Sigmoid colon (tissue), 7 donors: ENCODE data around the gene TMEM208. TPM values are rescaled to one million over a fixed set of nuclear protein-coding genes. Genes with fewer than 3 reads are reported as not detected.

Source experiments
- DNase-seq: peaks from one replicate; pipeline ENCODE4 v3.0.0-alpha.2; 2019
- H3K27ac ChIP-seq, 4 donors: fragments of 200-600 bp; sonication (generic); one replicate each; pipeline ENCODE4 v1.5.1; 2016 to 2019; ENCODE audit warnings: mild to moderate bottlenecking in 1 of 4
- H3K27me3 ChIP-seq, 3 donors: fragments of 200-600 bp; sonication (generic); one replicate each; pipeline ENCODE4 v1.5.1; 2019; ENCODE audit warnings: mild to moderate bottlenecking in 1 of 3
- H3K36me3 ChIP-seq, 4 donors: fragments of 200-600 bp; sonication (generic); one replicate each; pipeline ENCODE4 v1.5.1; 2016 to 2019
- H3K4me1 ChIP-seq, 4 donors: fragments of 200-600 bp; sonication (generic); one replicate each; pipeline ENCODE4 v1.5.1; 2017 to 2019
- H3K4me3 ChIP-seq, 4 donors: fragments of 200-600 bp; sonication (generic); one replicate each; pipeline ENCODE4 v1.5.1; 2017 to 2019; ENCODE audit warnings: mild to moderate bottlenecking in 2 of 4, moderate library complexity in 1 of 4
- H3K9me3 ChIP-seq, 4 donors: fragments of 200-600 bp in 3 of 4; sonication (generic) in 3 of 4; one replicate each; pipeline versions ENCODE4 v1.5.1 to v1.6.1; 2013 to 2019
- EP300 ChIP-seq, 4 donors: sonication (generic); formaldehyde crosslinking; IDR thresholded peaks; one replicate each; pipeline ENCODE4 v1.6.1; 2017; ENCODE audit warnings: antibody characterized with exemption in 4 of 4
- POLR2A ChIP-seq, 2 donors: fragments of 450-650 bp; IDR thresholded peaks; one replicate each; pipeline ENCODE4 v1.6.1; 2016; ENCODE audit warnings: antibody characterized with exemption in 2 of 2, mild to moderate bottlenecking in 2 of 2, moderate library complexity in 2 of 2
- POLR2AphosphoS5 ChIP-seq, 4 donors: sonication (generic); formaldehyde crosslinking; IDR thresholded peaks; one replicate each; pipeline ENCODE4 v1.6.1; 2017; ENCODE audit warnings: antibody characterized with exemption in 4 of 4
- WGBS, 2 donors: extraction: QIAGEN DNeasy Blood & Tissue Kit; methylation state at CpG; one replicate each; pipeline ENCODE4 v1.1.7; 2013; 5-methylcytosine and 5-hydroxymethylcytosine counted together
- intact Hi-C: fragments of 100-400 bp; cut with DNase I; formaldehyde crosslinking; loops from one replicate; pipeline ENCODE4 v1.15.1; 2023
- polyA plus RNA-seq, 3 donors: library from polyadenylated mRNA; stranded (reverse); fragments of 200-250 nt; gene quantifications; one replicate each; pipeline ENCODE4 v1.2.3, GENCODE V29; 2013
- total RNA-seq, 4 donors: library from RNA; depleted of rRNA; stranded (reverse); fragments of >200 nt; gene quantifications; one replicate each; pipeline ENCODE4 v1.1.0, GENCODE V29; 2016
- TF ChIP-seq, protein P1 (sequence below), 4 experiments: fragments of 450-650 bp in 3 of 4; fragments of 200-600 bp in 1 of 4; IDR thresholded peaks; one replicate each; pipeline ENCODE4 v1.5.1; 2016 to 2019; ENCODE audit warnings: antibody characterized with exemption in 4 of 4, mild to moderate bottlenecking in 3 of 4, moderate library complexity in 2 of 4
- donor health status: healthy with polysubstance abuse.
- donor health status: Bipolar disorder and iron deficiency.
- donor health status: healthy.

TMEM208 gene
- total and polyA plus RNA-seq, 7 donors, result 15.3 to 109 (median 31.4) TPM

DNA sequence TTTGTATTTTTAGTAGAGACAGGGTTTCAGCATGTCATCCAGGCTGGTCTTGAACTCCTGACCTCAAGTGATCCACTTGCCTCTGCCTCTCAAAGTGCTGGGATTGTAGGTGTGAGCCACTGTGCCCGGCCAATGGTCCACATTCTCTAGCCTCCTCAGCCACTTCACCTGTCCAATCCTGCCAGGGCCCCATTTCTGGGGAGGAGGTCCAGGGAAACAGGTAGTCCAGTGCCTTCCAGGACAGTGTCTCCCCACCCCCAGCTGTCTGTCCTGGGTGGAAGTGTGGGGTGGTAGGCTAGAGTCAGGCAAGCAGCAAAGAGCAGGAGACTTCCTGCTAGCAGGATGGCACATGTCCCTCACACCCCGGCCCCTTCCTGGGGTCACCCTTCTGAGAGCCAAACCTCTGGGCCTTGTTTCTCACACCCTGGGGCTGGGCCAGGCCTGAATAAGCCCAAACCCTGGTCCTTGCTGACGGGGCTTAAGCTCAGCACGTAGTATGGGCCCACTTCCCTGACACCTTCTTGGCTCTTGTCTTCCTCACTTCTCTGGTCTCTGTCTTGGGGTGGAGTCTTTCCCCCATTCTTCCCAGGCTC is 15.3 kb downstream of the TMEM208 start:
- Histone ChIP-seq H3K9me3 (no peaks in the 10 kb centered on the region), H3K27me3 (no peaks in the 10 kb centered on the region), H3K36me3 (peaks cover 3 to 23% (median 11%) of the 10 kb centered on the region in 4 donors), H3K4me1 (peaks cover 0 to 60% (median 39%) of the 10 kb centered on the region in 4 donors), H3K27ac (peak overlapping the region in 2 of 4 donors; percentile 58 to 65), H3K4me3 (no peak overlapping the region)
- no peak for DNase-seq
- WGBS, 2 donors, result 85 to 87% methylated on average over 4 of the region's 4 CpGs
- intact Hi-C loops, result no loop called here
- TF ChIP-seq, protein P1, sequence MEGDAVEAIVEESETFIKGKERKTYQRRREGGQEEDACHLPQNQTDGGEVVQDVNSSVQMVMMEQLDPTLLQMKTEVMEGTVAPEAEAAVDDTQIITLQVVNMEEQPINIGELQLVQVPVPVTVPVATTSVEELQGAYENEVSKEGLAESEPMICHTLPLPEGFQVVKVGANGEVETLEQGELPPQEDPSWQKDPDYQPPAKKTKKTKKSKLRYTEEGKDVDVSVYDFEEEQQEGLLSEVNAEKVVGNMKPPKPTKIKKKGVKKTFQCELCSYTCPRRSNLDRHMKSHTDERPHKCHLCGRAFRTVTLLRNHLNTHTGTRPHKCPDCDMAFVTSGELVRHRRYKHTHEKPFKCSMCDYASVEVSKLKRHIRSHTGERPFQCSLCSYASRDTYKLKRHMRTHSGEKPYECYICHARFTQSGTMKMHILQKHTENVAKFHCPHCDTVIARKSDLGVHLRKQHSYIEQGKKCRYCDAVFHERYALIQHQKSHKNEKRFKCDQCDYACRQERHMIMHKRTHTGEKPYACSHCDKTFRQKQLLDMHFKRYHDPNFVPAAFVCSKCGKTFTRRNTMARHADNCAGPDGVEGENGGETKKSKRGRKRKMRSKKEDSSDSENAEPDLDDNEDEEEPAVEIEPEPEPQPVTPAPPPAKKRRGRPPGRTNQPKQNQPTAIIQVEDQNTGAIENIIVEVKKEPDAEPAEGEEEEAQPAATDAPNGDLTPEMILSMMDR (IDR thresholded peaks at IDR 0.05), result no peak
- TF ChIP-seq POLR2AphosphoS5 (IDR thresholded peaks at IDR 0.05), result no peak
- TF ChIP-seq EP300 (IDR thresholded peaks at IDR 0.05), result no peak
- TF ChIP-seq POLR2A (IDR thresholded peaks at IDR 0.05), result no peak

DNA sequence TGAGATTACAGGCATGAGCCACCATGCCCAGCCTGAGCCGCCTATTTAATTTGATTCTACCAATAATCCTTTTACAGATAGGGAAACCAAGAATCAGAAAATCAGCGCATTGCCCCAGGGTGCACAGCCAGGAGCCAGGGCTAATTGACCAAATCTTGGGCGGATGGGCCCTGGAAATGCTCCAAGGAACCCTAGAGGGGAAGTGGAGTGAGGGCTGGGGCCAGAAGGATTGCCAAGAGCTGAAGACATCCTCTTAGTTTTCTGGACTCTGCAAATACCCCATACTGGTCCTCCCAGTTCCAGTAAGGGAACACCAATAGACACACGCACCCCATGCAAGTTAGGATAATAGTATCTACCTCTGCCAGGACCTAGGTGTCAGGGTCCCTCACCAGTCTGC is 16.6 kb downstream of the TMEM208 start:
- no peak for DNase-seq
- no peak overlapping the region for H3K4me3 ChIP-seq
- peaks cover 0 to 11% (median 2%) of the 10 kb centered on the region in 4 donors for H3K36me3 ChIP-seq
- H3K4me1 ChIP-seq, result peaks cover 0 to 70% (median 50%) of the 10 kb centered on the region in 4 donors
- WGBS, 2 donors, result 84 to 85% methylated on average over 4 of the region's 4 CpGs
- no peak for TF ChIP-seq POLR2AphosphoS5 (IDR thresholded peaks at IDR 0.05)
- TF ChIP-seq POLR2A (IDR thresholded peaks at IDR 0.05), result no peak
- TF ChIP-seq, protein P1 (IDR thresholded peaks at IDR 0.05), result no peak
- TF ChIP-seq EP300 (IDR thresholded peaks at IDR 0.05), result no peak
- H3K27ac ChIP-seq, result peak overlapping the region; percentile 80 to 89 (median 83)
- peaks cover 0 to 3% (median 2%) of the 10 kb centered on the region in 3 donors for H3K27me3 ChIP-seq
- H3K9me3 ChIP-seq, result no peaks in the 10 kb centered on the region
- intact Hi-C loops, result no loop called here

DNA sequence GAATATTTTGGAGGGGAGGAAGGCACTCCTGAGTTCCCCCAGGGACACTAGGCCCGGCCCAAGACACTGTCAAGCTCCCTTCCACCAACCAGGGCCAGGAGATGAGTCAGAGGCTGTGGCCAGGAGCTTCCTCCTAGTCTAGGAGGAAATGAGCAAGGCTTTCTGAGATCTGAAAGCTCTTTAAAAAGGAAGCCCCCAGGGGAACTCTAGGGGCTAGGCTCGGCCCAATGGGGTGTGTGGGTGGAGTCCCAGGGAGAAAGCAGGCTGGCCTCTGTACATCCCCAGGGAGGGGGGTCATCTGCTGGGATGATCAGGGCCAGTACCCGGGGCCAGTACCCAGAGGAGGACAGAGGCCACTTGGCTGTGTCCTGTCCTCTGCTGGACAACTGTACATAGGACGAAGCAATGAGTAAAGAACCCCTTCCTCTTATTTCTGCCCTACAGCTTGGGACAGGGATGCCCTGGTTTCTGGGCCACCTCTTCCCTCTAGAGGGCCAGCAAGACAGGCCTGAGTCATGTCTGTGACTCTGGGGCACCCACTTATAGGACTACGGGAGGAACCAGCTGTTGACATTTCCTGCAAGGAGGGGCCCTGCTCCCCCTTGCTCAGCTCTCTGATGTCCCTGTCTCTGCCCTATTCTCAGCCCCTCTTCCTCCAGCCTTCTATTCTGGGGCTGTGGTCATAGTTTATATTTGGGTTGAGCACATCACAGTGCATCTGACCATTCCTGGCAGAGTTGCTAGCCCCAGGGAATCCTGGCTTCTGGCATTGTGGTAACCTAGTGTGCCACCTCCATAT is 17.7 kb downstream of the TMEM208 start:
- peak in 1 of 4 donors; percentile 14 for TF ChIP-seq POLR2AphosphoS5 (IDR thresholded peaks at IDR 0.05)
- TF ChIP-seq, protein P1 (IDR thresholded peaks at IDR 0.05), result no peak
- TF ChIP-seq POLR2A (IDR thresholded peaks at IDR 0.05), result no peak
- TF ChIP-seq EP300 (IDR thresholded peaks at IDR 0.05), result no peak
- peaks cover 7 to 14% (median 7%) of the 10 kb centered on the region in 3 donors for H3K27me3 ChIP-seq
- no peaks in the 10 kb centered on the region for H3K9me3 ChIP-seq
- H3K36me3 ChIP-seq, result no peaks in the 10 kb centered on the region
- intact Hi-C loops, result loop anchor here (1.0 to 5.0 kb wide), 2 partner anchors 61 to 153 kb away; partner anchors contain the start of gene MATCAP1
- peak overlapping the region; percentile 80 to 89 (median 83) for H3K27ac ChIP-seq
- no peak overlapping the region for H3K4me3 ChIP-seq
- DNase-seq, result peak; percentile 83
- peaks cover 0 to 78% (median 60%) of the 10 kb centered on the region in 4 donors for H3K4me1 ChIP-seq
- 19 to 39% methylated on average over 5 of the region's 5 CpGs for WGBS, 2 donors

DNA sequence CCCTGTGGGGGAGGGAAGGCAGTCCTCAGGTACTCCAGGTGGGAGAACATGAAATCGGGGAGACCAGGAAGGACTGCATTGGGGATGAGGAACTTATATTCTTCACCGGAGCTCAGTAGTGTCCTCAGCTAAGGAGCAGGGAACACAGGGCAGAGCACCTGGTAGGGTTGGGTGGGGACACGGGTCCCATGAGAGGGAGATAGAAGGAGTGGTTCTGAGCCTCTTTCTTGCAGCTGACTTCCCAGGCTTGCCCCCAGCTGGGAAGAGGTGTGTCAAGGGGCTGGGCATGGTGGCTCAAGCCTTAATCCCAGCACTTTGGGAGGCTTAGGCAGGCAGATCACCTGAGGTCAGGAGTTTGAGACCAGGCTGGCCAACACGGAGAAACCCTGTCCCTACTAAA is 18.3 kb downstream of the TMEM208 start:
- intact Hi-C loops, result loop anchor here (1.0 to 5.0 kb wide), 2 partner anchors 62 to 152 kb away; partner anchors contain the start of gene MATCAP1
- Histone ChIP-seq H3K4me1 (peaks cover 0 to 77% (median 60%) of the 10 kb centered on the region in 4 donors), H3K27ac (peak overlapping the region; percentile 80 to 89 (median 83)), H3K4me3 (peak overlapping the region in 1 of 4 donors; percentile 62), H3K9me3 (no peaks in the 10 kb centered on the region), H3K27me3 (peaks cover 7 to 20% (median 13%) of the 10 kb centered on the region in 3 donors), H3K36me3 (no peaks in the 10 kb centered on the region)
- DNase-seq, result peak; percentile 56
- TF ChIP-seq, protein P1 (IDR thresholded peaks at IDR 0.05), result no peak
- TF ChIP-seq POLR2A (IDR thresholded peaks at IDR 0.05), result no peak
- no peak for TF ChIP-seq EP300 (IDR thresholded peaks at IDR 0.05)
- 53 to 54% methylated on average over 4 of the region's 4 CpGs for WGBS, 2 donors
